Karpas-422 (cell line): ENCODE results near the gene MLLT3. TPM values are rescaled to one million over a fixed set of nuclear protein-coding genes. Genes with fewer than 3 reads are reported as not detected.

Source experiments
- DNase-seq: peaks from one replicate; pipeline ENCODE4 v3.0.0-alpha.2; 2015
- H2AFZ ChIP-seq: fragments of 200-600 bp; sonication (generic); 2 replicates; pipeline ENCODE4 v1.6.1; 2014; ENCODE audit warnings: antibody characterized with exemption, low read length, mixed read lengths
- H3K27ac ChIP-seq: fragments of 200-600 bp; sonication (generic); 2 replicates; pipeline ENCODE4 v1.5.1; 2014; ENCODE audit warnings: mild to moderate bottlenecking, low read length, moderate library complexity
- H3K27me3 ChIP-seq: fragments of 200-600 bp; sonication (generic); 2 replicates; pipeline ENCODE4 v1.6.1; 2014; ENCODE audit warnings: low read length, mixed read lengths
- H3K36me3 ChIP-seq: fragments of 200-600 bp; sonication (generic); 2 replicates; pipeline ENCODE4 v1.6.1; 2014; ENCODE audit warnings: low read length, mixed read lengths; ENCODE audit not compliant: insufficient read depth
- H3K4me1 ChIP-seq: fragments of 200-600 bp; sonication (generic); 2 replicates; pipeline ENCODE4 v1.6.1; 2014; ENCODE audit warnings: mild to moderate bottlenecking, low read length, mixed read lengths
- H3K4me2 ChIP-seq: fragments of 200-600 bp; sonication (generic); 2 replicates; pipeline ENCODE4 v1.6.1; 2014; ENCODE audit warnings: low read length, low read depth, mild to moderate bottlenecking; ENCODE audit not compliant: poor library complexity, severe bottlenecking
- H3K4me3 ChIP-seq: fragments of 200-600 bp; sonication (generic); 2 replicates; pipeline ENCODE4 v1.5.1; 2014; ENCODE audit warnings: mild to moderate bottlenecking, antibody characterized with exemption, low read length, mixed read lengths
- H3K79me2 ChIP-seq: fragments of 200-600 bp; sonication (generic); 2 replicates; pipeline ENCODE4 v1.6.1; 2014; ENCODE audit warnings: mild to moderate bottlenecking, low read length, mixed read lengths
- H3K9ac ChIP-seq: fragments of 200-600 bp; sonication (generic); 2 replicates; pipeline ENCODE4 v1.6.0; 2014; ENCODE audit warnings: low read length
- H3K9me2 ChIP-seq: fragments of 200-600 bp; sonication (generic), shearing (Covaris generic); replicated peaks from 2 replicates; pipeline ENCODE4 v1.6.0; 2014; ENCODE audit warnings: mild to moderate bottlenecking, low read length, moderate library complexity; ENCODE audit not compliant: insufficient read depth
- H3K9me3 ChIP-seq: fragments of 300-700, 200-600 bp; sonication (generic); 2 replicates; pipeline ENCODE4 v1.6.1; 2014; ENCODE audit warnings: low read length, mixed read lengths
- H4K20me1 ChIP-seq: fragments of 200-600 bp; sonication (generic); 2 replicates; pipeline ENCODE4 v1.6.1; 2014; ENCODE audit warnings: mild to moderate bottlenecking, antibody characterized with exemption, low read length, low read depth; ENCODE audit not compliant: insufficient read depth
- total RNA-seq: library from RNA; depleted of rRNA; stranded (reverse); fragments of >200 nt; shearing (Covaris generic); gene quantifications from 2 replicates; pipeline ENCODE4 v1.2.3, GENCODE V29; 2014; ENCODE audit warnings: low replicate concordance

The MLLT3 gene
- total RNA-seq, 1 experiment from 2014 or later: 5.8 TPM

DNA sequence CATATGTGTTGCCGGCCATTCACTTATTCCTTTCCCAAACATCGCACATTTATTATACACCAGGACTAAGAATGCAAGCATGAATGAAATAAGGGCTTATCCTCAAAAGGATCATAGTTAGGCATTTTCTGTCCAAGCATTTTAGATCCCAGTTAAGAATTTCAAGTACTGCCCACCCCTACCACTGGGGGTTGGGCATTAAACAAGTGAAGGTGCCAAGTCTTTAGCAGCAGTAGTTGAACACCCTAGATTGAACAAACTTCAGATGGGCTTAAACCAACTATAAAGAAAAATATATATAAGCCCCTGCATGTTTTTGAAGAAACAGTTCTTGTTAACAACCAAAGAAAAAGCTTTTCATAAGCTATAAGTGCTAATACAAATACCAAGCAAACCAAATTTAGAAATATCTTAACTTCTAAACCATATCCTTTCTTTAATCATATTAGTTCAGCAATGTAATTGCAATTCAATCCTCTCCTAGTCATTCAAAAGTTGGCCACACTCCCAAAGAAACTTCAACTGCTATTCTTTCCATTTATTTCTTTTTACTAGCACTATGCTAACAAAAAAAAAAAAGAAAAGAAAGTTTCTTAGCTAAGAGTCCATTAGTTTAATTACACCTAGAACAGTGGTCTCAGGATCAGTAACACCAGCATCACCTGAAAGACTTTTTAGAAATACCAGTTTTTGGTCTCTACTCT, 149.8 kb downstream of the MLLT3 start:
- Histone ChIP-seq H3K79me2 (no peaks in the 10 kb centered on the region), H3K4me3 (no peak overlapping the region), H3K27me3 (no peaks in the 10 kb centered on the region; the same call in 1 of the 2 replicates), H2AFZ (no peak overlapping the region), H3K4me1 (no peaks in the 10 kb centered on the region), H3K27ac (no peak overlapping the region), H3K4me2 (no peak overlapping the region), H3K9me3 (no peaks in the 10 kb centered on the region), H4K20me1 (peaks cover 6% of the 10 kb centered on the region; the same call in 1 of the 2 replicates), H3K9me2 (no peaks in the 10 kb centered on the region), H3K36me3 (no peaks in the 10 kb centered on the region), H3K9ac (no peak overlapping the region)
- no peak for DNase-seq

DNA sequence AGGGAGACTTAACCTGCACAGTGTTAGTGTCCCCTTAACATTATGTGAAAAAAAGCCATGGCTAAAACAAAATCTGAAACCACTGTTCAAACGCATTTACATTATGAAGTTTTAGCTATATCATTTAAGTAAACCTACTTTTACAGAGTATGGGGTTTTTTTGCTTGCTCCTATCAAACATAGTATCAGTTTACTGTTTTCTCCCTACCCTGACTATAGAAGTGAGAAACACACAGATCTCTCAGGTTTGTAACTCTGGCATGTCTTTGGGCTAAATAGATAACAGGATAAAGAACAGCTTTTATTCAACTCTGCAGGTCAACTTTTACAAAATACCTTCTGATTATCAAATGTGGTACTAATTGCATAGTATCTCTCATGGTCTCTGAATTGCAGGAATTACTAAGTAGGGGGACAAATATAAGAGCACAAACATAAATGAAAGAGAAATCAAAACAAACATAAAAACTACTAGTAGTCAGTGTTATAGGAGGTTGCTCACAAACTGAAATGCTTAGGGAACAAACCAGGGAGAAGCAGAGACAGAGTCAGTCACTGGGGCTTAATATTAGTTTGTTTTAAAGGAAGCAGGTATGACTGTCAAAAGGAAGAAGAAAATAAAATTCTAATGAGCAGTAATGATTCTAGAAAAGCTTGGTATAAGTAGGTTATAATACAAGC, 155.8 kb downstream of the MLLT3 start:
- H3K4me1 ChIP-seq: no peaks in the 10 kb centered on the region
- no peak for DNase-seq
- no peaks in the 10 kb centered on the region for H3K36me3 ChIP-seq
- peaks cover 9% of the 10 kb centered on the region; the same call in 1 of the 2 replicates for H4K20me1 ChIP-seq
- H3K9ac ChIP-seq: no peak overlapping the region
- H3K4me2 ChIP-seq: no peak overlapping the region
- no peak overlapping the region for H3K4me3 ChIP-seq
- peaks cover 2% of the 10 kb centered on the region for H3K27me3 ChIP-seq
- no peak overlapping the region for H2AFZ ChIP-seq
- no peaks in the 10 kb centered on the region for H3K9me3 ChIP-seq
- H3K27ac ChIP-seq: no peak overlapping the region
- H3K79me2 ChIP-seq: no peaks in the 10 kb centered on the region
- H3K9me2 ChIP-seq: no peaks in the 10 kb centered on the region

- Histone ChIP-seq H3K4me2 (no peak overlapping the region), H4K20me1 (peaks cover 9% of the 10 kb centered on the region; the same call in 1 of the 2 replicates), H3K36me3 (no peaks in the 10 kb centered on the region), H3K4me1 (no peaks in the 10 kb centered on the region), H3K9me3 (no peaks in the 10 kb centered on the region), H3K27me3 (peaks cover 2% of the 10 kb centered on the region), H3K9me2 (no peaks in the 10 kb centered on the region), H3K9ac (no peak overlapping the region), H3K4me3 (no peak overlapping the region), H3K79me2 (no peaks in the 10 kb centered on the region), H3K27ac (no peak overlapping the region), H2AFZ (no peak overlapping the region)
- no peak for DNase-seq
Measured at GRCh38 chr9:20464242-20464641, 158.1 kb downstream of the MLLT3 start.

GRCh38 chr9:20463823-20464222, 158.5 kb downstream of the MLLT3 start:
- Histone ChIP-seq H4K20me1 (peaks cover 9% of the 10 kb centered on the region; the same call in 1 of the 2 replicates), H2AFZ (no peak overlapping the region), H3K36me3 (no peaks in the 10 kb centered on the region), H3K79me2 (no peaks in the 10 kb centered on the region), H3K4me2 (no peak overlapping the region), H3K4me3 (no peak overlapping the region), H3K9me2 (no peaks in the 10 kb centered on the region), H3K9ac (no peak overlapping the region), H3K4me1 (no peaks in the 10 kb centered on the region), H3K27me3 (peaks cover 2% of the 10 kb centered on the region), H3K27ac (no peak overlapping the region), H3K9me3 (no peaks in the 10 kb centered on the region)
- DNase-seq: no peak

- Histone ChIP-seq H3K27ac (no peak overlapping the region), H3K9me3 (no peaks in the 10 kb centered on the region), H4K20me1 (0 out of 2 replicates have a peak, but pooled peaks cover 7% of the 10 kb centered on the region), H3K9me2 (no peaks in the 10 kb centered on the region), H3K4me2 (no peak overlapping the region), H3K79me2 (no peaks in the 10 kb centered on the region), H3K36me3 (no peaks in the 10 kb centered on the region), H3K4me3 (no peak overlapping the region), H2AFZ (no peak overlapping the region), H3K9ac (no peak overlapping the region), H3K27me3 (peaks cover 2% of the 10 kb centered on the region), H3K4me1 (no peaks in the 10 kb centered on the region)
- no peak for DNase-seq
Measured at GRCh38 chr9:20462410-20462809, 159.9 kb downstream of the MLLT3 start.

DNA sequence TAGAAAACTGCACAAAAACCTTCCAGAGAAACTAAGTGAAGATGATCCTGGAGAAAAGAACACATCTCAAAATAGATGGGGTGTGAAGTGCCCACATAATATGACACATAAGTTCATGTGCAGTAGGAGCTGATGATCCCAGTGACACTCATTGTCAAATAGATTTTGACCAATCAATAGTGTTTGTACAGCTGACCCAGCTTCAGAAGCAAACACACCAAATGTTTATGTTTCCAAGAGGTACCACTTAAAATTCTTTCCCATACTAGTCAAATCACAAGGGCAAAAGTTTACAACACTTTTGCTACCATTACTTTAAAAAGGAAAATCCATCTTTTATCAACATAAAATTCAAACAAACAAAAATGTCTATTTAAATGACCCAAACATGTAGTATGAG, 175.0 kb downstream of the MLLT3 start:
- Histone ChIP-seq H3K36me3 (no peaks in the 10 kb centered on the region), H3K27ac (no peak overlapping the region), H3K9me2 (no peaks in the 10 kb centered on the region)

DNA sequence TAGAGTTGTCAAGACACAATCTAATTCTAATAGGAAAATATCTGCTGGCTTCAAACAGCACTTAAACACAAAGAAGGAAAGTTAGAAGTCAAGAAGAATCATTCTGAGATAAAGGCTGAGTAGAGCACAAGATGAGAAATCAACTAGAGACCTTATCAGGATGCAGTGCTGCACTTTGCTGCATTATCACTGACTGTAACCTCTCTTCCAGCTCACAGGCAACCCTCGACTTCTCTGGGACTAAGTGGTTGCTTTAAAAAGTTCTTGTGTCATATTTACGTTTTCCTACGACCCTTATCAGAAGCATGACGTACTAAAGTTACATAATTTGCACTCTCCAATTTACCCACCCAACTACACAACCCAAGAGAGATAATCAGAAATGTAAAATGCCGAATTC, 176.1 kb downstream of the MLLT3 start:
- no peaks in the 10 kb centered on the region for H3K79me2 ChIP-seq
- H2AFZ ChIP-seq: no peak overlapping the region
- no peaks in the 10 kb centered on the region for H3K9me2 ChIP-seq
- DNase-seq: no peak
- H3K27ac ChIP-seq: no peak overlapping the region
- no peak overlapping the region for H3K4me2 ChIP-seq
- H3K9me3 ChIP-seq: no peaks in the 10 kb centered on the region
- no peaks in the 10 kb centered on the region for H3K4me1 ChIP-seq
- H3K27me3 ChIP-seq: no peaks in the 10 kb centered on the region
- H4K20me1 ChIP-seq: 0 out of 2 replicates have a peak, but pooled peaks cover 8% of the 10 kb centered on the region
- no peaks in the 10 kb centered on the region for H3K36me3 ChIP-seq
- no peak overlapping the region for H3K9ac ChIP-seq
- no peak overlapping the region for H3K4me3 ChIP-seq

More for the DNA sequence above, 175.0 kb downstream of the MLLT3 start:
- H3K27me3 ChIP-seq: no peaks in the 10 kb centered on the region
- no peak overlapping the region for H3K9ac ChIP-seq
- H3K4me3 ChIP-seq: no peak overlapping the region
- H3K9me3 ChIP-seq: no peaks in the 10 kb centered on the region
- no peak overlapping the region for H2AFZ ChIP-seq
- 0 out of 2 replicates have a peak, but pooled peaks cover 8% of the 10 kb centered on the region for H4K20me1 ChIP-seq
- no peak overlapping the region for H3K4me2 ChIP-seq
- H3K79me2 ChIP-seq: no peaks in the 10 kb centered on the region
- no peaks in the 10 kb centered on the region for H3K4me1 ChIP-seq
- DNase-seq: no peak

DNA sequence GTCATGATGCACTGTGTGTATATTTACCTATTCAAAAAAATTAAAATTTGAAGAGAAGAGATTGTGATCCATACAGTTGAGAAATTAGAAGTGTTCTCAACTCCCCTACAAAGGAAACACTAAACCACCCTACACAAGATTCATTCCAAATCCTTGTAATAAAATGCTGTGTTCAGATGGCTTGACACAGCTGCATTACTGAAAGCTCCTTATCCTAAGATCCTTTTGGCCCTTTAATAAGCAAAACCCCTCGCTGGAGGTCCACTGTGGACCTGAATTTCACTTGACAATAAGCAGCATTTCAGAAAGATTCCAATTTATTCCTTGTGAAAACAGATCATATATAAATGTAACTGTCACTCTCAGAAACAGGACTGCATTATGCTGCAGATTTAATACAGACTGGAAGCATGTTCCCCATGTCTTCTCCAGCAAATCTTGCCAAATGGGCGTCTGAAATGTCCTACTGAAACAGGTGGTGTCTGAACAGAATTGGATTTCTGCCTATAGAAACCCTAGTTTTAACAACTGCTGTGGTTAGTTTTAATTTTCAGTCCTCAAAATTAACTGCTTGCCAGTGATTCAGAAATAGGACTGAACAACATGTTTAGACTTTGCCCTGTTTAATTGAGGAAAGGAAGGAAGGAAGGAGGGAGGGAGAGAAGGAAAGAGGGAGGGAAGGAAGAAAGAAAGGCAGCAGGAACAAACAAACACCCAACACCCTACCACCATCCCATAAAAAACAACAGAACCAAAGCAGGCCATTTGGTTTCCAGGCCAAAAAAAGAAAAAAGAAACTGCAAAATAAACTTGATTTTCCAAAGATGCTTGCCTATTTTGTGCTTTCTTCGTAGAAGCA, 179.6 kb downstream of the MLLT3 start:
- Histone ChIP-seq H3K27ac (no peak overlapping the region), H3K4me1 (no peaks in the 10 kb centered on the region), H3K36me3 (no peaks in the 10 kb centered on the region), H3K9me3 (no peaks in the 10 kb centered on the region), H3K27me3 (no peaks in the 10 kb centered on the region), H4K20me1 (peaks cover 5% of the 10 kb centered on the region; the same call in 1 of the 2 replicates), H2AFZ (no peak overlapping the region), H3K9ac (no peak overlapping the region), H3K9me2 (no peaks in the 10 kb centered on the region), H3K4me2 (no peak overlapping the region), H3K79me2 (no peaks in the 10 kb centered on the region), H3K4me3 (no peak overlapping the region)
- no peak for DNase-seq
